IPS DF 4.7 (cell line): ENCODE data around the gene CRTC1.
A peak's percentile ranks its signal among the peaks of the same experiment; 100 is the strongest.
"Not testable (repeated sequence)": the region's sequence is repeated elsewhere in the genome, so short reads cannot be mapped to it uniquely, and the experiment has no call there.

ENCODE experiments used
- DNase-seq: peaks from one replicate; pipeline ENCODE4 v3.0.0-alpha.2; 2013; ENCODE audit warnings: low spot score; ENCODE audit errors: extremely low read depth

The CRTC1 gene

DNA sequence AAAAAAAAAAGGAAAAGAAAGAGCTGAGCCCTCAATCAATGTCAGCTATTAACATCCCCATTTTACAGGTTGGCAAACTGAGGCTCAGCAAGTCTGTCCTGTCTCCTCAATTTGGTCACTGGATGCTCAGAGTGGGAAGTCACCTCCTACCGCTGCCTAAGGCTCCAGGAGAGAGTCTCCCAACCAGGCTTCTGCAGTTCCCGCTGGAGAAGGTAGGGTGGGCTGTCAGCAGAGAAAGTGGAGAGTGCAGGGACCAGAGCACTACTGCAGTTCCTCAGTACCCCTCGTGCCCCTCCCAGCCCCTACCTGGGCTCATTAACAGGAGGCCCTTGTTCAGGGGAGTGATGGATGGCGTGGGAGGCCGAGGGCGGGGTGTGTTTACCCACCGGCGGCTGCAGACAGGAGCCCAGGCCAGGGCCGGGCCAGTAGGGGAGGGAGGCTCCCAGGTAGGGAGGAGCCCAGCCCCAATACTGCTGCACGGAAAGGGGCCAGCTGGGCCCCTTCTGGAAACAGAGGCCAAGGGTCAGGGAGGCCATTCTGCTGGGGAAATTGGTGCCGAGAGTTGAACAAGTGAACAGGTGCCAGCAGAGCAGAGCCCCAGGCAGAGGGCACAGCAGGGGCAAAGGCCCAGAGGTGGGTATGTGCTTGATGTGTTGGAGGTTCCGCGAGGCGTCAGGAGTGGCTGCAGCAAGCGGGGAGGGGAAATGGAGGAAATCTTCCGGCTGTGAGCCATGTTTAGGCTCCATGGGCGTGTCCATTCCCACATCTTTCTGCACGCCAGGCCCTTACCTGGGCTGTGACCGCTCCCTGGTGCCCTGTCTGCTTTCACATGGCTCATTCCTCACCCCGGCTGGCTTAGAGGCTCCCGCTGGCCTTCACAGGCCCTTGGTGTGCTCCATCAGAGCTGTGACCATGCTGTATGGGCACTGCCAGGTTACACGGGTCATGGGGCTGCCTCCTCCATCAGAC is 115.2 kb downstream of the CRTC1 start:
- no peak for DNase-seq

DNA sequence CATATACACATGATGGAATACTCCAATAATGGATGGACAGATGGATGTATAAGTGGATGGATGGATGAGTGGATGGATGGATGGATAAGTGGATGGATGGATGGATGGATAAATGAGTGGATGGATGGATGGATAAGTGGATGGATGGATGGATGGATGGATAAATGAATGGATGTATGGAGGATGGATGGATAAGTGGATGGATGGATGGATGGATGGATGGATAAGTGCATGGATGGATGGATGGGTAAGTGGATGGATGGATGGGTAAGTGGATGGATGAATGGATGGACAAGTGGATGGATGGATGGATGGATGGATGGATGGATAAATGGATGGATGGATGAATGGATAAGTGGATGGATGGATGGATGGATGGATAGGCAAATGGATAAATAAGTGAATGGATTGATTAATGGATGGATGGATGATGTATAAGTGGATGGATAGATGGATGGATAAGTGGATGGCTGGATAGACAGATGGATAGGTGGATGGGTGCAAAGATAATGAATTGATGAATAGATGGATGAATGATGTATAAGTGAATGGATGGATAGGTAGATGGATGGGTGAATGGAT is 116.0 kb downstream of the CRTC1 start:
- no peak for DNase-seq

DNA sequence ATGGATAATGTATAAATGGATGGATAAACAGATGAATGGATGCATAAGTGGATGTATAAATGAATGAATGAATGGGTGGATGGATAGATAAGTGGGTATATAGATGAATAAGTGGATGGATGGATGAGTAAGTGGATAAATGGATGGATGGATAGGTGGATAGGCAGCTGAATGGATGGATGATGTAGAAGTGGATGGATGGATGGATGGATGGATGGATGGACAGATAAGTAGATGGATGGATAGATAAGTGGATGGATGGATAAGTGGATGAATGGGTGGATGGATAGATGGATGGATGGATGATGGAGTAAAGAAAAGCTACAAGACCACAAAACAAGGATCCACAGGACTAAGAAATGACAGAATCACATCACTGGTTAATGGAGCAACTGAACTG is 116.6 kb downstream of the CRTC1 start:
- no peak for DNase-seq

DNA sequence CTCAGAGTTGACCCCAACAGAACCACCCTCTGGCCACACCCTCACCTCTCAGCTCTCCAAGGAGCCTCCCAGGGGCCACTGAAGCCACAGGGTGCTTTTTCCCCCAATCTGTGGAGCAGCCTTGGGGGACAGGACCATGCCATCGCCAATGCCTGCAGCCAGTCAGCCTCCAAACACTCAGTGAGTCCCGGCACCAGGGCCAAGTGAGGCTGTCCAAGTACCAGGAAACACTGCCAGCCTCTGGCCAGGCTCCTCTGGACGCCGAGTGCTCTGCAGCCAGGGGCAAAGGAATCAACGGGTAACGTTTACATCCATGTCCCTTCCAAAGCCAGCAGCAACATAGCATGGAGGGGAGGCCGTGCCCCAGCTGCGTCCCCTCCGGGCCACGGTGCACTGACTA is 117.2 kb downstream of the CRTC1 start:
- DNase-seq = no peak

DNA sequence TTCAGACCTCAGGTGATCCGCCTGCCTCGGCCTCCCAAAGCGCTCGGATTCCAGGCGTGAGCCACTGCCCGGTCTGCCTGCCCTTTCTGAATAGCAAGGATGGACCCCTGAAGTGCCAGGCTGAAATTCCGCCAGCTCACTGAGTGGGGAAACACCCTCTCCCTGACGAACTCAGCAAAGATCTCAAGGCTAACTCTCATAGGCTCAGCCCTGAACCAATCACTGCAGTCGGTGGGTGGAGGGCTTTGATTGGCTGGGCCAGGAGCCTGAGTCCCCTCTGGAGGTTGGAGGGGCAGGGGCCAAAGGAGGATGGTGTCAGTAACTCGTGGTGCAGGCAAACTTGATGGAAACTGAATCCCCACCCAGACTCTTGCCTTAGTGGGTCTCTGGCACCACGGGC is 118.9 kb downstream of the CRTC1 start:
- peak; percentile 79 for DNase-seq

DNA sequence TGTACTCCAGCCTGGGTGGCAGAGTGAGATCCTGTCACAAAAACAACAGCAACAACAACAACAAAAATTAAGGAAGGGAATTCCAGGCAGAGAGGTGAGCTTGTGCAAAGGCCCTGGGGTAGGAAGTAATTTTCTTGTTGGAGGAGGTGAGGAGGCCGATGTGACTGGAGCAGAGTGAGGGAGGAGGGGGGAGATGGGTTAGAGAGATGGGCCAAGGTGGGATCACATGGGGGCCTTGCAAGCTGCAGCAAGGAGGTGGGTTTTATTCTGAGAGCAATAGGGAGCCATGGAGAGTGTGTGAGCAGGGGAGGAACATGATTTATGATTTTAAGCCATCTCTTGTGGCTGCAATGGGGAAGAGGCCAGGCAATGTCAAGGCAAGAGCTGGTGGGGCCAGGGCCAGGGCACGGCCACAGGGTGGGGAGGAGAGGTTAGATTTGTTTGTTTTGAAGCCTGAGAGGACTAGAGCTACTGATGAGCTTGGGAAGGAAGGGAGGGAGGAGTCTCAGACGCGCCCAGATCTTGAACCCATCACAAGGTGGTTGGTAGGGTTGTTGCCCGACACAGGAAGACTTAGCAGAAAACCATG is 120.2 kb downstream of the CRTC1 start:
- no peak for DNase-seq

DNA sequence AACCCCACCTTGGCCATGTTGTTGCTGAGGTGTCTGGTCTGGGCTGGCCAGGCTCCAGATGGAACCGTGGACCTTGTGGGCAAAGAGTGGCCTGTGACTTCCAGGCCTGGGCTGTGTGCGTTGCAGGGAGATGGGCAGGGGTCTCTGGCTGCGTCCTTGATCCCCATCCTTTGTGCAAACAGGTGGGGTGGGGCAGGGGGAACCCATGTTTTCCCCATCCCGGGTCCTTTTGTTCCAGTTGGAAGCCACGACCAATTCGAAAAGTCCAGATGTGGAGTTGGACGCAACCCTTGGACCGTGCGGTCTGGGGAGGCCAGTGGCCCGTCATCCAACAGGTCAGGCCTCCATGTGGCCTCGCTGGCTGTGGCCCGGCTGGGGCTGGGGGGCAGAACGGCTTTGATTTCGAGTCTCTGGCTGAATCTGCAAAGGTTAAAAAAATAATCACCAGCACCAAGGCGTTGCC is 120.7 kb downstream of the CRTC1 start:
- DNase-seq = no peak

DNA sequence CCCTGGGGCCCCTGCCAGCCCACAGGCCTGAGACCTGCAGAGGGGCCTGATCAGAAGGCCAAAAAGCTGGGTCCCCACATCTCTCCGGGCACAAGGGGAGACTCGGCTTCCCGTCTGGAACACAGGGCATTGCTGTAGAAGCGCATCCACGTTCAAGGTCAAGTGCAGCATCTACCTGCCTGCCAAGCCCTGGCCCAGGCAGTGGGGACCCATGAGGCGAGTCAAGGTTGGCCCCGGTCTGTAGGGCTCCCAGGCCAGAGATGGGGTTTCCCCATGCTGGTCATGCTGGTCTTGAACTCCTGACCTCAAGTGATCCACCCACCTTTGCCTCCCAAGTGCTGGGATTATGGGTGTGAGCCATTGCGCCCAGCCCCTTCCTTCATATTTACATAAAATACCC is 121.2 kb downstream of the CRTC1 start:
- DNase-seq = no peak

DNA sequence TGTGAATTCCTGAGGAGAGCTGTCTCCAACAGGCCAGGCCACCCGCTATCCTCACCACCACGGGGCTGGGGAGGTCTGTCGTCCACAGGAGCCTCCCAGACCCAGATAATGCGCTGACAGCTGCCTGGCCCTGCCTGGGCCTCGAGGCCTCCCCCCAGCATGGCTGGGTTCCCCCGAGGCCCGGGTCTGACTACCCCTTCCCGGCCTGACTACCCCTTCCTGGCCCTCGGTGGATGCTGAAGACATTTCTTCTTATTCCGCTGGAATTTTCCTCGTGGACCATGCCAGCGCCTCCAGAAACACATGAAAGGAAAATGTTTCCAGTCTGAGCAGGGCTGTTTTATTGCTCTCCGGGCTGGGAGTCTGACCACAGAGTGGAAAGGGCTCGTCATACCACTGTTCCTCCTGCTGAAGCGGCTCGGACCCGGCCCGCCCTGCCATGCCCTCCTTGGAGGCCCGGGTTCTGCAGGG is 124.4 kb downstream of the CRTC1 start:
- DNase-seq = no peak

DNA sequence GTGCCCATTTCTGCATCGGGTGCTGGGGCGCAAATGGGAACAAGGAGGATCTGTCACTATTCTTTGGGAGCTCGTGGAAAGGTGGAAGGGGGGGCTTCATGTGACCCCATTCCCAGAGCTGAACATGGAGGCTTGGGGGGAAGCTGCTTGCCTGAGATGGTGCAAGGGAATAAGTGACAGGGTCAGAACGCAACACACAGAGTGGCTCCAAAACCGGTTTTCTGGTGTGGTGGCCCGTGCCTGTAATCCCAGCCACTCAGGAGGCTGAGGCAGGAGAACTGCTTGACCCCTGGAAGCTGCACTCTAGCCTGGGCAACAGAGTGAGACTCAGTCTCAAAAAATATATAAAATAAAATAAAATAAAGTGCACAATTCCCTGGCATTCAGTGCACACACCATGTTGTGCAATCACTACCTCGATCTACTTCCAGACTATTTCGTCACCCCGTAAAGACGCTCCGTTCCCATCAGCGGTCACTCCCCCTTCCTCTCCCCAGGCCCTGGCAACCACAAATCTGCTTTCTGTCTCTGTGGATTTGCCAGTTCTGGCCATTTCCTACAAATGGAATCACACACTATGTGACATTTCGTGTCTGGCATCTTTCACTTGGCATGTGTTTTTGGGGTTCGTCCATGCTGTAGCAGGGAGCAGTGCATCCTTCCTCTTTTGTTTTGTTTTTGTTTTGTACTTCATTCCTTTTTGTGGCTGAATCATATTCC is 125.8 kb downstream of the CRTC1 start:
- DNase-seq = no peak

DNA sequence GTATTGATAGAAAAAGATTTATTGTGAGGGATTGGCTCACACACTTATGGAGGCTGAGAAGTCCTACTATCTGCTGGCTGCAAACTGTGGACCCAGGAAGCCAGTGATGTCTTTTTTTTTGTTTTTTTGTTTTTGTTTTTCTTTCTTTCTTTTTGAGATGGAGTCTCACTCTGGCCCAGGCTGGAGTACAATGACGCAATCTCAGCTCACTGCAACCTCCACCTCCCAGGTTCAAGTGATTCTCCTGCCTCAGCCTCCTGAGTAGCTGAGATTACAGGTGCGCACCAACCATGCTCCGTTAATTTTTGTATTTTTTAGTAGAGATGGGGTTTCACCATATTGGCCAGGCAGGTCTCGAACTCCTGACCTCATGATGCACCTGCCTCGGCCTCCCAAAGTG is 128.2 kb downstream of the CRTC1 start:
- DNase-seq = not testable (repeated sequence)

DNA sequence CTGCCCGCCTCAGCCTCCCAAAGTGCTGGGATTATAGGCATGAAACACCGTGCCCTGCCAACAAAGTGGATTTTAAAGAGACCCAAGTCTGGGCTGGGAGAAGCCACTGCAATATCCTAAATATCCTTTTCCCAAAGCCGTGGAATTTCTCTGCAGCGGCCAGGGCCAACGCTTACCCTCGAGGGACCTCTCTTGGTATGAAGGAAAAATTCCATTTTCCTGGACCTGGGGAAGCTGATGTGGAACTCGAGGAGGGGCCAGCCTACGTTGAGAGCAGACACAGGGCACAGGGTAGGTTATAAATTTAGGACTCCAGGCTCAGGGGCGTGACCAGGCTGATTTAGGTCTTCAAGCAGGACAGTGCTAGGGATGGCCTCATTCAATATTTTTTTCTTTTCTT is 130.6 kb downstream of the CRTC1 start:
- DNase-seq = no peak

DNA sequence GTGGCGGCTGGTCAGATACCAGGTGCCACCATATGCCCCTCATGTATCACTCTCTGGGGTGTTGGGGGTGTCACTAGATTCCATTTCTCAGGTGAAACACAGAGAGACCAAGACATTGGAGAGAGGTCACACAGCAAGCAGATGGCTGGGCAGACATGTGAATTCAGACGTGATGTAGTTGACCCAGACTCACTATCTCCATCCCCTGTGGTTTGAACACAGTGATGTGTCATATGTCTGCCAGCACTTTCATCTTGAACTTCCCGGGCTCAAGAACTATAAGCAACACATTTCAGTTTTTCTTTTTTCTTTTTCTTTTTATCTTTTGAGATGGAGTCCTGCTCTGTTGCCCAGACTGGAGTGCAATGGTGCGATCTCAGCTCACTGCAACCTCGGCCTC is 132.2 kb downstream of the CRTC1 start:
- DNase-seq = no peak

DNA sequence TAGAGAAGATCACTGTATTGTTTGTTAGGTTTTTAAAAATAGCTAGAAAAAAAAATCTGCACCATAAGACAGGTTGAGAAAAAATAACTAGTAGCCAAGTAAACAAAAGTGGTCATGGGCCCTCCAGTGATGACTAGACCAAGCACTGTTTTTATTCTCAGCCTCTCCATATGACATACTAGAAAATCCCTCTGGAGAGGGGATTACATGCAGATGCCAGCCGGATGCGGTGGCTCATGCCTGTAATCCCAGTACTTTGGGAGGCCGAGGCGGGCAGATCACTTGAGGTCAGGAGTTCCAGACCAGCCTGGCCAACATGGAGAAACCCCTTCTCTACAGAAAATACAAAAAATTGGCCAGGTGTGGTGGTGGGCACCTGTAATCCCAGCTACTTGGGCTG is 133.2 kb downstream of the CRTC1 start:
- DNase-seq = not testable (repeated sequence)

DNA sequence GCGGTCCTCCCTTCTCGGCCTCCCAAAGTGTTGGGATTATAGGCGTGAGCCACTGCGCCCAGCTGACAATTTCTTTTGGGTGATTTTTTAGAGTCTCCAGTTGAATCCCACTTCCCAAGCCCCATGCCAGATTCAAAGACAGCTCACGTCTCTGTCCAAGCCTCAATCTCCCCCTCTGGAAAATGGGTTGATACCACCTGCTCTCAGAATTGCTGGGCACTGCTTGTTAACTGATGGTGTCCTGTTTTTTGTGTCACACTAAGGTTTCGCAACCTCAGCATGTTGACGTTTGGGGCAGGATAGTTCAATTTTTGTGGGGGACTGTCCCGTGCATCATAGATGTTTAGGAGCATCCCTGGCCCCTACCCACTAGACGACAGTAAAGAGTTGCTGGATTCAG is 134.1 kb downstream of the CRTC1 start:
- no peak for DNase-seq

DNA sequence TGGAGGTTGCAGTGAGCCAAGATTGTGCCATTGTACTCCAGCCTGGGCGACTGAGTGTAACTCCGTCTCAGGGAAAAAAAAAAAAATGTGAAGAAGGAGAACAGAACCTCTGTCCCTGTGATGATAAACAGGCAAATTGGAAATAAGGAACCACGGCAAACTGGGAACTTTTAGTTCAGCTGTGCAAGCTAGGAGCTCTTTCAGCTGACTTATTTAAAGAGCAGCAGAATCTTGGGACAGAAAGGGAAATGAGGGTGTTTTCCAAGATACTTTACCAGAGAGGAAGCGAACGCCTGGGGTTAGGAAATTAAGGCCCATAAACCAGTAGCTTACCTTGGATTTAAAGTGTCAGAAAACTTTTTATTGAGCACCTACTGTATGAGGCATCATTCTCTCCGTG is 145.3 kb downstream of the CRTC1 start:
- DNase-seq = no peak

DNA sequence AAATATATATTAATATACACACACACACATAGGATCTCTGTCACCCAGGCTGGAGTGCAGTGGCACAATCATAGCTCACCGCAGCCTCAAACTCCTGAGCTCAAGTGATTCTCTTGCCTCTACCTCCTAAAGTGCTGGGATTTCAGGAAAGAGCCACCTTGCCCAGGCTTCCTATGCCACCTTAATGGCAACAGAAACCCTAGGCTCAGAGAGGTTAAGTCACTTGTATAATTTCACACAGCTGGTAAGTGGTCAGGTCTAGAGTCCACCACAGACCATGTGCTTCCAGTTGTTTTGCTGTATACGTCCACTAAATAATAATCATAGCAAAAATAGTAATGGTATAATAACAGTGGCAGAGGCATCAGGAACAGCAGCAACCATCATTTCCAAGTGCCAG is 147.0 kb downstream of the CRTC1 start:
- no peak for DNase-seq

DNA sequence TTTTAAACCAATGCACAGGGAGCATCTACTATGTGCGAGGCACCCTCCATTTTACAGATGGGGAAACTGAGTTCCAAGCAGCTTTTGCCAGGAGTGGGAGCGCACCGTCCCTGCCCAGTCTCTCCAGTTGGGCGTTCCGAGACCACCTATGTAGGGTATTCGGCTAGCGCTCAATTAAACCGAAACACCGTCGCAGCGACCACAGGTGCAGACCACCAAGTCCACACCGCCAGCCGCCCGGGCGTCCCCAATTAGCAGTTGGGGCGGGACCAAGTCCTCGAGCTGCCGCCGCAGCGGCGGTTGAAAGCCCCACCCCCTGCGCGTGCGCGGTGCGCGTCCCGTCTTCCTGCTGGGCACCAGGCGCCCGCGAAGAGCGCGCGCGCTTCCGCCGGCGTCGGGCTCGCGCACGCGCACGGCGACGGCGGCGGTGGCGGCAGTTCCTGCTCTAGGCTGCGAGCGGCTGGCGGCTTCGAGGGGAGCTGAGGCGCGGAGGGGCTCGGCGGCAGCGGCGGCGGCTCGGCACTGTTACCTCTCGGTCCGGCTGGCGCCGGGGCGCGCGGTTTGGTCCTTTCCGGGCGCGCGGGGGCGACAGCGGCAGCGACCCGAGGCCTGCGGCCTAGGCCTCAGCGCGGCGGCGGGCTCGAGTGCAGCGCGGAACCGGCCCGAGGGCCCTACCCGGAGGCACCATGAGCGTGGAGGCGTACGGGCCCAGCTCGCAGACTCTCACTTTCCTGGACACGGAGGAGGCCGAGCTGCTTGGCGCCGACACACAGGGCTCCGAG is 148.2 kb downstream of the CRTC1 start, which contains the start of gene UPF1:
Gene UPF1, plus strand, starts transcription at position 436 of the 782 bp plus-strand sequence. Its CDS starts 251 bp downstream, at position 687.
- DNase-seq = peak; percentile 64
